ENCODE results near the gene VSIG8.

Gene VSIG8

DNA sequence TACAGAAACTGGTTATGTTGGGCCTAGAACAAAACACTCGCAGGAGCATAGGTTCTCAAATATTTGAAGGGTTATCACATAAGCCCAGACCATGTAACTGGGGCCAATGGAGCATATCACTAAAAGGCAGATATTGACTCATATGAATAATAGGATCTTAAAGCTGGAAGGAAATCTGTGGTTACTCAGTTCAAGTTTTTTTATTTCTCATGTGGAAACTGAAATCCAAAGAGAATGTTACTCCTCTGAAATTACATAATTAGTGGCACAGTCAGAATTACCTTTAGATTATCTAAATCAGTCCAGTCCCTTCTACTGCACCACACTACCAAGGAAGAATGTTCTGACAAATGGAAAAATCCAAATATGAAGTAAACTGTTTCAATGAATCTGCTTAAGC lies 23.7 kb downstream of the VSIG8 start:
- H3K4me1 ChIP-seq (ENCODE audit: low read length) = no peaks in the 10 kb centered on the region
- no peak for TF ChIP-seq EZH2phosphoT487 (IDR thresholded peaks at IDR 0.05; ENCODE audit: low read length)
- TF ChIP-seq, protein P1, sequence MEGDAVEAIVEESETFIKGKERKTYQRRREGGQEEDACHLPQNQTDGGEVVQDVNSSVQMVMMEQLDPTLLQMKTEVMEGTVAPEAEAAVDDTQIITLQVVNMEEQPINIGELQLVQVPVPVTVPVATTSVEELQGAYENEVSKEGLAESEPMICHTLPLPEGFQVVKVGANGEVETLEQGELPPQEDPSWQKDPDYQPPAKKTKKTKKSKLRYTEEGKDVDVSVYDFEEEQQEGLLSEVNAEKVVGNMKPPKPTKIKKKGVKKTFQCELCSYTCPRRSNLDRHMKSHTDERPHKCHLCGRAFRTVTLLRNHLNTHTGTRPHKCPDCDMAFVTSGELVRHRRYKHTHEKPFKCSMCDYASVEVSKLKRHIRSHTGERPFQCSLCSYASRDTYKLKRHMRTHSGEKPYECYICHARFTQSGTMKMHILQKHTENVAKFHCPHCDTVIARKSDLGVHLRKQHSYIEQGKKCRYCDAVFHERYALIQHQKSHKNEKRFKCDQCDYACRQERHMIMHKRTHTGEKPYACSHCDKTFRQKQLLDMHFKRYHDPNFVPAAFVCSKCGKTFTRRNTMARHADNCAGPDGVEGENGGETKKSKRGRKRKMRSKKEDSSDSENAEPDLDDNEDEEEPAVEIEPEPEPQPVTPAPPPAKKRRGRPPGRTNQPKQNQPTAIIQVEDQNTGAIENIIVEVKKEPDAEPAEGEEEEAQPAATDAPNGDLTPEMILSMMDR (IDR thresholded peaks at IDR 0.05; ENCODE audit: low read length) = no peak
- no peak for TF ChIP-seq EZH2 (optimal IDR thresholded peaks at IDR 0.05; ENCODE audit: low read depth, low read length)
- H4K20me1 ChIP-seq (ENCODE audit: insufficient read depth, low read length) = no peaks in the 10 kb centered on the region
- H3K27me3 ChIP-seq (replicated peaks; ENCODE audit: insufficient read depth, low read length) = no peaks in the 10 kb centered on the region
- no peak overlapping the region for H3K4me2 ChIP-seq (ENCODE audit: low read depth, low read length)
- H3K9me3 ChIP-seq (replicated peaks; ENCODE audit: insufficient read depth, low read length) = no peaks in the 10 kb centered on the region
- H3K4me3 ChIP-seq (ENCODE audit: low read length) = no peak overlapping the region
- H2AFZ ChIP-seq (ENCODE audit: low read length) = no peak overlapping the region
- no peak overlapping the region for H3K9ac ChIP-seq (ENCODE audit: low read length)
- H3K79me2 ChIP-seq (ENCODE audit: low read length) = no peaks in the 10 kb centered on the region
- no peak for DNase-seq
- H3F3A ChIP-seq (ENCODE audit: insufficient read depth, low read length) = no peaks in the 10 kb centered on the region
- H3K27ac ChIP-seq (ENCODE audit: low read length) = no peak overlapping the region
- H3K9me2 ChIP-seq (replicated peaks; ENCODE audit: insufficient read depth, low read length) = no peaks in the 10 kb centered on the region
- H3K36me3 ChIP-seq (replicated peaks; ENCODE audit: insufficient read depth, low read length) = no peaks in the 10 kb centered on the region

DNA sequence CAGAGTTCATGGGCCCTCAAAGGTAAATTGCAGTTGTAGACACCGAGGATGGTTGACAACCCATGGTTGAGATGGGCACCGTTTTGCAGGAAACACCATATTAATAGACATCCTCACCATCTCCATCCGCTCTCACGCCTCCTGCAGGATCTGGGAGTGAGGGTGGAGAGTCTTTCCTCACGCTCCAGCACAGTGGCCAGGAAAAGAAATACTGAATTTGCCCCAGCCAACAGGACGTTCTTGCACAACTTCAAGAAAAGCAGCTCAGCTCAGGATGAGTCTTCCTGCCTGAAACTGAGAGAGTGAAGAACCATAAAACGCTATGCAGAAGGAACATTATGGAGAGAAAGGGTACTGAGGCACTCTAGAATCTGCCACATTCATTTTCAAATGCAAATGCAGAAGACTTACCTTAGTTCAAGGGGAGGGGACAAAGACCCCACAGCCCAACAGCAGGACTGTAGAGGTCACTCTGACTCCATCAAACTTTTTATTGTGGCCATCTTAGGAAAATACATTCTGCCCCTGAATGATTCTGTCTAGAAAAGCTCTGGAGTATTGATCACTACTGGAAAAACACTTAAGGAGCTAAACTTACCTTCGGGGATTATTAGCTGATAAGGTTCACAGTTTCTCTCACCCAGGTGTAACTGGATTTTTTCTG lies 26.5 kb downstream of the VSIG8 start:
- Histone ChIP-seq H3K79me2 (ENCODE audit: low read length) (no peaks in the 10 kb centered on the region), H2AFZ (ENCODE audit: low read length) (no peak overlapping the region), H4K20me1 (ENCODE audit: insufficient read depth, low read length) (no peaks in the 10 kb centered on the region), H3K9me3 (replicated peaks; ENCODE audit: insufficient read depth, low read length) (no peaks in the 10 kb centered on the region), H3K4me3 (ENCODE audit: low read length) (no peak overlapping the region), H3K4me2 (ENCODE audit: low read depth, low read length) (no peak overlapping the region), H3K9ac (ENCODE audit: low read length) (no peak overlapping the region), H3F3A (ENCODE audit: insufficient read depth, low read length) (no peaks in the 10 kb centered on the region), H3K9me2 (replicated peaks; ENCODE audit: insufficient read depth, low read length) (no peaks in the 10 kb centered on the region), H3K27ac (ENCODE audit: low read length) (no peak overlapping the region), H3K4me1 (ENCODE audit: low read length) (no peaks in the 10 kb centered on the region), H3K36me3 (replicated peaks; ENCODE audit: insufficient read depth, low read length) (no peaks in the 10 kb centered on the region), H3K27me3 (replicated peaks; ENCODE audit: insufficient read depth, low read length) (no peaks in the 10 kb centered on the region)
- TF ChIP-seq, protein P1 (IDR thresholded peaks at IDR 0.05; ENCODE audit: low read length) = peak; percentile 40
- no peak for TF ChIP-seq EZH2 (optimal IDR thresholded peaks at IDR 0.05; ENCODE audit: low read depth, low read length)
- DNase-seq = no peak

DNA sequence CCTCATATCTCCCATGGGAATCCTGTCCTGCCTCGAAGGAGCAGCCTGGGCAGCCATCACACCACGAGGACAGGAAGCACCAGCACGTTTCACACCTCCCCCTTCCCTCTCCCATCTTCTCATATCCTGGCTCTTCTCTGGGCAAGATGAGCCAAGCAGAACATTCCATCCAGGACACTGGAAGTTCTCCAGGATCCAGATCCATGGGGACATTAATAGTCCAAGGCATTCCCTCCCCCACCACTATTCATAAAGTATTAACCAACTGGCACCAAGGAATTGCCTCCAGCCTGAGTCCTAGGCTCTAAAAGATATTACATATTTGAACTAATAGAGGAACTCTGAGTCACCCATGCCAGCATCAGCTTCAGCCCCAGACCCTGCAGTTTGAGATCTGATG lies 27.1 kb downstream of the VSIG8 start:
- Histone ChIP-seq H3K9me3 (replicated peaks; ENCODE audit: insufficient read depth, low read length) (no peaks in the 10 kb centered on the region), H3K4me3 (ENCODE audit: low read length) (no peak overlapping the region), H4K20me1 (ENCODE audit: insufficient read depth, low read length) (no peaks in the 10 kb centered on the region), H3K27me3 (replicated peaks; ENCODE audit: insufficient read depth, low read length) (no peaks in the 10 kb centered on the region), H3K4me2 (ENCODE audit: low read depth, low read length) (no peak overlapping the region), H3K36me3 (replicated peaks; ENCODE audit: insufficient read depth, low read length) (no peaks in the 10 kb centered on the region), H3K79me2 (ENCODE audit: low read length) (no peaks in the 10 kb centered on the region), H3K27ac (ENCODE audit: low read length) (no peak overlapping the region), H3F3A (ENCODE audit: insufficient read depth, low read length) (no peaks in the 10 kb centered on the region), H3K9me2 (replicated peaks; ENCODE audit: insufficient read depth, low read length) (no peaks in the 10 kb centered on the region), H2AFZ (ENCODE audit: low read length) (no peak overlapping the region), H3K9ac (ENCODE audit: low read length) (no peak overlapping the region), H3K4me1 (ENCODE audit: low read length) (no peaks in the 10 kb centered on the region)
- TF ChIP-seq EZH2phosphoT487 (IDR thresholded peaks at IDR 0.05; ENCODE audit: low read length) = no peak
- TF ChIP-seq EZH2 (optimal IDR thresholded peaks at IDR 0.05; ENCODE audit: low read depth, low read length) = no peak
- TF ChIP-seq, protein P1 (IDR thresholded peaks at IDR 0.05; ENCODE audit: low read length) = no peak
- no peak for DNase-seq

Measured in MM.1S (cell line).